HG02763 (cell line): ENCODE data around the gene PCID2.
"Not testable (repeated sequence)": the region's sequence is repeated elsewhere in the genome, so short reads cannot be mapped to it uniquely, and the experiment has no call there.

Source experiments
- ATAC-seq: cut with Tn5 transposase; IDR thresholded peaks from one replicate; pipeline ENCODE4 v1.9.1; 2021; ENCODE audit warnings: mild to moderate bottlenecking, moderate library complexity; ENCODE audit not compliant: unreplicated experiment

PCID2 gene

DNA sequence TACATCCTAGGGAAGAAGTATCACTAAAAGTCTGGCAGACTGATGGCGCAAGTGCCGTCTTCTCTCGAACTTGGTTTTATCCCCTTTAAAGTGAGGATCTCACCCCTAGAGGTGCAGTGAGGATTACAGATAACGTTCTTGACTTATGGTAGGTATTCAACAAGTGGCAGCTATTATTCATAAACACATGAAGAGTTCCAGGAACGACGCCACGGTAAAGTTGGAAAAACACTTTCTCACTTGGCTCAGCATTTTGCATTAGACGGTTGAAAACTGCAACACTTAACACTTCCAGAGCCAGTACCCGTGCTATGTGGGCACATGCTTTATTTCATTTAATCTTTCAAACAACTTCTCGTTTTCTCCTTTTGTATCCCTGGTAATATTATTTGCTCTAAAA lies 41.3 kb downstream of the PCID2 start:
- no peak for ATAC-seq

DNA sequence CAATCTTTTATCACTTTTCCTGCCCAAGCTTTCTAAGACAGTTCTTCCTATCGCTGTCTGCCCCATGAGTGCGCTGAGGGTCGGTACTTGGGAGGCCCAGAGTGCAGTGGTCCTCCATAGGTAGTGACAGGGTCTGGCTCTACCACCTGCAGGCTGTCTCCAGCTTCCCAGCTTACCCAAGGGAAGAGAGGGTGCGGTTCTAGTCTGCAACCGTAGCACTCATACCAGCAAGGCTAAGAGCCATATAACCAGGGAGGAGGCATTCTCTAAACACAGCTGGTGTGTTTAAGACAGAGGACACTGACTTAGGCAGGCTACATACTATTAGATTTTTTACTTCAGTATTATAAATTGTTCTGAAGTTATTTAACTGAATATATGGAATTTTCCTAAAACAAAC lies 41.8 kb downstream of the PCID2 start:
- no peak for ATAC-seq

DNA sequence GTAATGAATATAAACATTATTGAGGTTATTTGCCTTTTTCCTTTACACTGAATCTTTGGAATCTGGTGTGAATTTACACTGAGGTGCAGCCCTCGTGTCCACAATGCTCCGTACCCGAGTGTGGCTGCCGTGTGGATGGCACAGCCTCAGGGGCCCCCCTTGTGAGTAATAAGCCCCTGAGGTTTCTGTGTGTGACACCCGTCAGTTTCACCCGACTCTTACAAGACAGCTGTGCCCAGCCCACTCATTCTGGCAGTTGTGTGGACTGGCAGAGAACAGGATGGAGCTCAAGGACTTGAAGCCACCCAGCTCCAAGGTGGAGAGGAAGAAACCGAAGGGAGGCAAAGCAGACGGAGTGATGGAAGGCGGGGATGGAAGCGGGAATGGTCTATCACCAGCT lies 42.2 kb downstream of the PCID2 start:
- ATAC-seq, result no peak

DNA sequence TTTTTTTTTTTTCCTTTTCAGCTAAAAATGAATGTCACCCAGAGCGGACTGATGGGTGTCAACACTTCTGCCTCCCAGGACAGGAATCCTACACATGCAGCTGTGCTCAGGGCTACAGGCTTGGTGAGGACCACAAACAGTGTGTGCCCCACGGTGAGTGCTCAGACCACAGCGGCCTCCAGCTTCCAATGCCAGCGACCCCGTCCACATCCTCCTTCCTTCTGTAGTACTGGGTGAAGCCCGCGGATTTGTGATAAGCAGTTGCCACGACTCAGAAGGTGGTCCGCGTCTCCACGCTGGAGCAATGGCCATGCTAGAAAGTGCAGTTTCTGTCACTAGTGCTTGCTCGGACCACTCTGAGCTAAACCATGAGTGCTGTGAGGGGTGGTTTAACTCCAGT lies 44.0 kb downstream of the PCID2 start:
- ATAC-seq, result no peak

DNA sequence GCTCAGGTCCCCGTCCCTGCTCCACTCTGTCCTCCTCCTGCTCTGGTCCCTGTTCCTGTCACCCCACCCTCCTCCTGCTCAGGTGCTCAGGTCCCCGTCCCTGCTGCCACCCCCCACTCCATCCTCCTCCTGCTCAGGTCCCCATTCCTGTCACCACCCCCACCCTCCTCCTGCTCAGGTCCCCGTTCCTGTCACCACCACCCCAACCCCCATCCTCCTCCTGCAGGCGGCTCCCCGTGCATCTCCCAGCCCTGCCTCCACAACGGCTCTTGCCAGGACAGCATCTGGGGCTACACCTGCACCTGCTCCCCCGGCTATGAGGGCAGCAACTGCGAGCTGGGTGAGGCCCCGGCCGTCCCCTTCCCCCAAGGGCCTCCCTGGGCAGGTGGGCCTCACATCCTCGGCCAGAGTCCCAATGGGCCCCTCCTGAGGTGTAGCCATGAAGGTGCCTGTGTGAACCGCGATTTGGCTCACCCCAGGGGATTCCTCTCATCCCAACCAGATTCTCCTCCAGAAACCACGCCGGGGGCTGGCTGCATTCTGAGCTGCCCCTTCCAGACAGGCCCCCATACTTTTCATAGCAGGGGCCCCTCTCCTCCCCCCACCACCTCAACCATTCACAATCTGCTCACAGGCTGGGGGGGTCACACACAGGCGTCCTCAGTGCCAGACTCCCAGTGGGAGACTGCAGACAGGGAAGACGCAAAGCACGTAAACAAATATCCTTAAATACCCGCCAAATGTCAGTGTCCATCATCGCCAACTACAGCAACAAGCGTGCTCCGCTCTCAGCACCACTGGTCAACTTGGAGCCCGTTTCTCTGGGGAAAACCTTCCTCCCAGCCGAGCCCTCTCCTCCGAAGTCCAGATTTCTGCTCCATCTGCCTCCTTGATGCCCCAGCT lies 45.4 kb downstream of the PCID2 start:
- no peak for ATAC-seq

DNA sequence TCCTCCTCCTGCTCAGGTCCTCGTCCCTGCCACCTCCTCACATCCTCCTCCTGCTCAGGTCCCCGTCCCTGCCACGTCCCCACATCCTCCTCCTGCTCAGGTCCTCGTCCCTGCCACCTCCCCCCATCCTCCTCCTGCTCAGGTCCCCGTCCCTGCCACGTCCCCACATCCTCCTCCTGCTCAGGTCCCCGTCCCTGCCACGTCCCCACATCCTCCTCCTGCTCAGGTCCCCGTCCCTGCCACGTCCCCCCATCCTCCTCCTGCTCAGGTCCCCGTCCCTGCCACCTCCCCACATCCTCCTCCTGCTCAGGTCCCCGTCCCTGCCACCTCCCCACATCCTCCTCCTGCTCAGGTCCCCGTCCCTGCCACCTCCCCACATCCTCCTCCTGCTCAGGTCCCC lies 46.5 kb downstream of the PCID2 start:
- not testable (repeated sequence) for ATAC-seq

DNA sequence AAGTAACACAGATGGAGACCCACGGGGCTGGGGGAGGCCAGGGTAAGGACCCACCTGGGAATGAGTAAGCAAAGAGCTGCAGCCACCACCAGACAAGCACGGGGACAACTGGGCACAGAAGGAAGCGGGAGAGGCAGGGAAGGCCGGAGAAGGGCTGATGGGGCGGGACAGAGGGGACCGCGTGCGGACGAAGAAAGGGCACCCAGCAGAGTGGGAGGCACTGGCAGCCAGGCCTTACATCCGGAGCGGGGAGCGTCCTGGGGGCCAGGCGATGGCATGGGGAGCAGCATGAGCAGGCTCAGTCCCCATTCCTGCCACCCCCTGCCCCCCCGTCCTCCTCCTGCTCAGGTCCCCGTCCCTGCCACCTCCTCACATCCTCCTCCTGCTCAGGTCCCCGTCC lies 47.0 kb downstream of the PCID2 start:
- no peak for ATAC-seq

DNA sequence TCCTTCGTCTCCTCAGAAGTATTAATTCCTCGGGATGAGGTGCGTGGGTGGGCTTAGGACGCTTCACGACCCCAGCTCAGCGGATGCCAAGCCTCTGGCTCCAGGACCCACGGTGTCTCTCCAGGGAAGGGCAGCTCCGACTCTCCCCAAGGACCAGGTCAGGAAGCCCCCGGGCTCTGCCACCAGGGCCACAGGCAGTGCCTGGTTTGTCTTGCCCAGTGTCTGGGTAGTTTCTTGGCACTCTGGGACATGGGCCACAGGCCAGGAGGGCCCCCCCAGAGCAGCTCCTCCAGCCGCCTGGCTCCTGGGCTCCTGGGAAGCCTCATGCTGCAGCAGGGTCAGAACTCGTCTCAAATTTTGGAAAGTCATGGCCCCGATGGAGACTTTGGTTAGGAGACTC lies 47.5 kb downstream of the PCID2 start:
- ATAC-seq, result no peak

DNA sequence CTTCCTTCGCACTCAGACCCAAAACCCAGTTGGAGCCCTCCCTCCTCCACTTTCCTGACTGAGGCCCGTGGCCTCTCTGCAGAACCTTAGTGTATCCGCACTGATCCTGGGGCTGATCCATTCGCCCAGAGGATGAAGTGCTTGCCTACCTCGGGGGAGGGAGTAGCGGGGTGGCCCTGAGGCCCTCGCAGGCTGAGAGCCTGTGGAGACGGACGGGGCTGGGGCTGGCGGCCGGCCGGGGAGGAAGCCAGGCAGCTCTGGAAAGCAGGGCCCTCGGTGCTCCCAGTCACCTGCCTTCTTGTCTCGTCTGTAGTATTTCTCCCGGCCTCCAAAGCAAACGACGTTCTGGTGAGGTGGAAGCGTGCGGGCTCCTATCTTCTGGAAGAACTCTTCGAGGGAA lies 48.8 kb downstream of the PCID2 start:
- no peak for ATAC-seq

DNA sequence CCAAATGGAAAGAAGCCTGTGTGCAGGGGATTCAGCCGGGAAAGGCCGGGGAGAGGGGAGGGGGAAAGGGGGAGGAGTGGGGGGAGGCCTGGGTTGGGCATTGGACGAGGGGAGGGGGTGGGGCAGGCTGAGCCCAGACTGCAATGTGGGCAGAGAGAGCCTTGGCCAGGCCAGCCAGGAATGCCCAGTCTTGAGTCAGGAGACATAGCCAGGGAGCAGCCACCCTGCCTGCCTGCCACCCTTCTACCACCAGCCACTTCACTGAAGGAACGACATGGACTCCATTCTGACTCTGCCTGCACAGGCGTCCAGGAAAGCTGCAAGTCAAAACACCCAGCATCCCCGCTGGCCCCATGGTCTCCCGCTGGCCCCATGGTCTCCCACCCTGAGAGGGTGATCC lies 49.5 kb downstream of the PCID2 start:
- ATAC-seq, result no peak

DNA sequence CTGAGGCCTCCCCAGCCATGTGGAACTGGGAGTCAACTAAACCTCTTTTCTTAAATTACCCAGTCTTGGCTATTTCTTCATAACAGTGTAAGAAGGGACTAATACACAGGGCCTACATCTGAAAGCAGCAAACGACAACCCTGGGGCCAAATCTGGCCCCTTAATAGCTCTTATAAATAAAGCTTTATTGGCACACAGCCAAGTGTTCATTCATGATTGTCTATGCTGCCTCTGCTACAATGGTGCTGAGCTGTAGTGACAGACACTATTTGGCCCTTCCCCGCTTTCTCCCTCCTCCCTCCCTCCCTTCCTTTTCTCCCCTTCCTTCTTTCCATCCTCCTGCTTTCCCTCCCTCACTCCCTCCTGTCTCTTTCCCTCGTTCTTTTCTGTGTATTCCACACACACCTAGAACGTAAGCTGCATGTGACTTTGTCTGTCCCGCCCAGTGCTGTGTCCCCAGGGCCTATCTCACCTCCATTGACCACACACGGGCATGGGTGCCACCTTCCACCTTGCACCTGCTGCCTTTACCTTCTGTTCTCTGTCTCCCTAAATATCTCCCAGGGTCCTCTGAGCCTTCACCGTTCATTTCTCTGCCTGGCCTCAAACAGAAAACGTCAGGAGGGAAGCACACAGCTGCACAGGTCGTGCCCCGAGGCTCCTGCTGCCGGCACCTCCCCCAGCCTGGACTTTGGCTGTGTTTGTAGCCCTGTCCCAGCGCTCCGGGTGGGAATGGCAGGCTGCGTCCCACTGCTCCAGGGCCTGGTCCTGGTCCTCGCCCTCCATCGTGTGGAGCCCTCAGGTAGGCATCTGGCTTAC lies 50.3 kb downstream of the PCID2 start, which contains the start of gene PROZ:
Gene PROZ, plus strand, starts transcription at position 720 of the 819 bp plus-strand sequence. Its CDS starts 13 bp downstream, at position 733.
- ATAC-seq, result no peak

DNA sequence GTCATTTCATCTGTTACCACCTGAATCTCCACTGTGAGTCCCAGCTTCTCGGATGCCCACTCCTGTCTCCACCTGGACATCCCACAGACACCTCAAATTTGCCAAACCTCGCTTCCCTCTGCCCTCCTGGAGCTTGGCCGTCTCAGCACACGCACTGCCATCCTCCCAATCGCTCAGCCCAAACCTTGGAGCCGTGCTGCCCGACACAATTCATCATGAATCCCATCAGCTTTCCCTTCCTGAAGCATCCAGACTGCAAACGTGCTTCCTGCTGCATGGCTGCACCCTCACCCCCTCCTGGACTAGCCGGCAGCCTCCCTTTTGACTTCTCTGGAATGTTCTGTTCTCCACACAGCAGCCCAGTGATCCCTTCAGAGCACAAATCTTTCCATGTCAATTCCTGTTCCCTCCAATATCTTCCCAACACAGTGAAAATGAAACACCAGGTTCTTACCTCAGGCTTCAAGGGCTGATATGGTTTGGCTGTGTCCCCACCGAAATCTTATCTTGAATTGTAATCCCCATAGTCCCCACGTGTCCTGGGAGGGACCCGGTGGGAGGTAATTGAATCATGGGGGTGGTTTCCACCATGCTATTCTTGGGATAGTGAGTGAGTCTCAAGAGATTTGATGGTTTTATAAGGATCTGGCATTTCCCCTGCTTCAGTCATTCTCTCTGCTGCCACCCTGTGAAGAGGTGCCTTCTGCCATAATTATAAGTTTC lies 51.1 kb downstream of the PCID2 start:
- no peak for ATAC-seq

DNA sequence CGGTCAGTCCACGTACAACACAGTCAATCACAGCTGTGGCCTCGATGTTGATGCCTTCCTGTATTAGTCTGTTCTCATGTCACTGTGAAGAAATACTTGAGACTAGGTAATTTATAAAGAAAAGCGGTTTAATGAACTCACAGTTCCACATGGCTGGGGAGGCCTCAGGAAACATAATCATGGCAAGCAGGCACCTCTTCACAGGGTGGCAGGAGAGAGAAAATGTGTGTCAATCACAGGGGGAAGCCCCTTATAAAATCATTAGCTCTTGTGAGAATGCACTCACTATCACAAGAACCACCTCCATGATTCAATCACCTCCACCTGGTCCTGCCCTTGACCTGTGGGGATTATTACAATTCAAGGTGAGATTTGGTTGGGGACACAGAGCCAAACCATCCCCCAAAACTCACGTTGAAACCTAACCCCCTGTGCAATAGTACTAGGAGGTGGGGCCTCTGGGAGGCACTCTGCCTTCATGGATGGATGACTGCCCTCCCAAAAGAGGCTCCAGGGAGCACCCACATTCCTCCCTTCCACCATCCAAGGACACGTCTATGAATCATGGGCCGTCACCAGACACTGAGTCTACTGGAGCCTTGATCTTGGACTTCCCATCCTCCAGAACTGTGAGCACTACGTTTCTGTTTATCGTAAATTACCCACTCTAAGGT lies 52.4 kb downstream of the PCID2 start:
- ATAC-seq, result no peak

DNA sequence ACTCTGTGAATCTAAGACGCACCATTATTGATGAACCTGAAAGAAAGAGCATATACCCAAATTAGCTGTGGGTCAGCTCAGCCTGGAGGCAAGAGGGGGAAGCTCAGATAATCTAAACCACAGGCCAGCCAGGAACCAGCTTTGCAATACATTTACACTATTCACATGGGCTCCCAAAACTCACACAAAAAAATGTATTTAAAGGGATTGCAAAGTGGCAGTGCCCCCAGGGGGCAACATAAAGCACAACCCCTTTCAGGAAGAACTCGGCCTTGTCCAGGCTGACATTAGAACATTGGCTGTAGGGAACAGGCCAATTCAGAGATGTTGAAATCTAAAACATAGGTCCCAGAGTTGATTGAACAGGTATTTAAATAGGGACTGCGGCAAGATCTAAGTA lies 53.3 kb downstream of the PCID2 start:
- no peak for ATAC-seq

DNA sequence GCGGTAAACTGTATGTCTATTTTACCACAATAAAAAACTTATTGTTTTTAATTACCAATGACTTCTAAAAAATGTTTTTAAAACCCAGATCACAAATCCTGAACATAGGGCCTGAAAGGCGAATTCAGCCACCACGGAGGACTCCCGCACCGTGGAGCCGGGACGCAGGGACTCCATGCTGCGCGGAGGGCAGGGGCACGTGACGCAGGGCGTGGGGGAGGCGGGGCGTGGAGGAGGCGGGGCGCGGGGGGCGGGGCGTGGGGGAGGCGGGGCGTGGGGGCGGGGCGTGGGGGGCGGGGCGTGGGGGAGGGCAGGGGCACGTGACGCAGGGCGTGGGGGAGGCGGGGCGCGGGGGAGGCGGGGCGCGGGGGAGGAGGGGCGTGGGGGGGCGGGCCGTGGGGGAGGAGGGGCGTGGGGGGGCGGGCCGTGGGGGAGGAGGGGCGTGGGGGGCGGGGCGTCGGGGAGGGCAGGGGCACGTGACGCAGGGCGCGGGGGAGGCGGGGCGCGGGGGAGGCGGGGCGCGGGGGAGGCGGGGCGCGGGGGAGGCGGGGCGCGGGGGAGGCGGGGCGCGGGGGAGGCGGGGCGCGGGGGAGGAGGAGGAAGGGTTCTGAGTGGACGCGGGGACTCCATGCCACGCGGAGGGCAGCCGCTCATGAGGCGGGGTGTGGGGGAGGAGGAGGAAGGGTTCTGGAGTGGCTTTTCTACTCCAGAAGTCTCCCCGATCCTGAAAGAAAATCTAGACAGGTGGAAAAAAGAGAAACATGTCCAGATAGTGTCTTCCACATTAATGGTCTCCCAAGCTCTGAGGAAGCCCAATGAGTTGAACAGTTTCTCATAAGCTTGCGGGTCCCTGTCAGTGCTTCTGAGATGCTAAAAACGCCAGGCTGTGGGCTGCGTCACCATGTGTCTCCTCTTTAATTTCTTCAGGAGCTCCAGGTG lies 54.4 kb downstream of the PCID2 start:
- no peak for ATAC-seq

DNA sequence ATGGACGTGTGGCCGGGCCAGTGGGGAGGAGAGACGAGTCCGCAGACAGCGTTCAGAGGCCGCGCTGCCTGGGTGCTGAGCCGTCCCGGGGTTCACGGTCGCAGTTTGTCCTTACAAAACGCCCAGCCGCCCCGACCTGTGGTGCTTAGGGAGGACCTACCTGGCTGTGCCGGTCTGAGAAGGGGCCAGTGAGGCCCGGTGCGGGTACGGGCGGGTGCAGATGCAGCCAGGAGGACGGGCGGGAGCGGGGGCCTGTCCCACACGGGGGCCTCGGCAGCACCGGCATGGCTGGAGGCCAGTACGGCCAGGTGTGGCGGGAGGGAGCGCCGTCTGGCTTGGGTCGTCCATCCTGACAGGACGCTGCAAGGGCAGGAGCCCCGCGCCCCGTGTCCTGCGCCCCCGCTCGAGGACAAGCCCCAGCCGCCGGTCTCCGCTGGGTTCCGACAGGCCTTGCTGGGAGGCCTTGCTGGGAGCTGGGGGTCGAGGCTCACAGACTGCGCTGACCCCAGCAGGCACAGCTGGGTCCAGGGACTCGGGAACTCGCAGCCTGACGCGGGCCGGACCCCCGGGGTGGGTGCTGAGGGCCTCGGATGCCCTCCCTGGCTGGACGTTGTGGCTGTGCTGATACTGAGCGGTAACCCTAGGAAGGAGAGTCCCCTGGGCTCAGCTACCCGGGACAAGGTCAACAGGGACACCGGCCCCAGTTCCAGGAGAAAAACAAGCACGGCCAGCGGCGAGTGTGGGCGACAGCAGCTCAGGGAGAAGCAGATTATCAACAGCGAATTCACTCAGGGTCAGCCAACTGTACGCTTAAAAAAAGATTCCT lies 55.3 kb downstream of the PCID2 start:
- ATAC-seq, result no peak

DNA sequence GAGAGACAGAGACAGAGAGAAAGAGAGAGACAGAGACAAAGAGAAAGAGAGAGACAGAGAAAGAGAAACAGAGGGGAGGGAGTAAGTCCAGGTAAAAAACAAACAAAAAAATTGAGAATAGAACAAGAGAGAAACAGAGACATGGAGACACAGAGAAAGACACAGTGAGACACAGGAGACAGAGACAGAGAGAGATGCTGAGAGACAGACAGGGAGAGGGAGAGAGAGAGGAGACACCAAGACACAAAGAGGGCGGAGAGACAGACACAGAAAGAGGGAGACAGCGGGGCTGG lies 55.8 kb downstream of the PCID2 start:
- ATAC-seq, result no peak

DNA sequence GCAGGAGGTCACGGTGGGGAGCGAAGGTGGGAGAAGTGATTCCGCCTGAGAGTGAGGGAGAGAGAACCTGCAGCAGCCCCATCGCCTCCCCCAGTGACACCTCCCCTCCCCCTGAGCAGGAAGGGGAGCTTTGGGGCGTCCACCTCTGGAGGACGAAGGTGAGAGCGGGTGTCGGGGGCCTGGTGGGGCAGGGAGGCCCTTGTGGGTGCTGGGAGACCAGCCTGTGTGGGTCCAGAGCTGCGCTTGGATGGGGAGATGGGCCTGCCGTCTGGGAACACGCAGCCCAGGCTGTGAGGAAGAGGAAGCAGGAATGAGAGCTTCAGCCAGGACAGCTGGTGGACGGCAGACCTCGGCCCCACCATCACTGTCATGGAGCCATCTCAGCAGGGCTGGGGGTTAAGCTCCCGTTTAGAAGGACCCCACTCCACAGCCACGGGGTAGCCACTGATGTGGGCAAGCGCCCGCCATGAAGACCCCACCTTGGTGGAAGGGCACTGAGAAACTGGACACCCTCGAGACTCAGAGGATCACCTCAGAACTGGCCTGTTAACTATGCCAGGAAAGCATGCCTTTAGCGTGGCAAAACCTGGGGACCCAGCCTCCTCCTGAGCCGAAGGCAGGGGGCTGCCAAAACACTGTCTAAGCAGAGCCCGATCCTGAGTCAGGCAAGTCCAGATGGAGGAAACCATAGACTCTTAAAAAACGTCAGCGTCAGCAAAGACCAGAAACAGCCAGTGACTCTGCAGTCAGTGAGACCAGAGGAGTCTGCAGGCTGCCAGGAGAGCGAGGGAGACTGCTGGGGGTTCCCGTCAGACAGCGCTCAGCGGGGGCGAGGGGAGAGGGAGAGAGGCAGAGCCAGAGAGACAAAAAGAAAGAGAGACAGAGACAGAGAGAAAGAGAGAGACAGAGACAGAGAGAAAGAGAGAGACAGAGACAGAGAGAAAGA lies 56.5 kb downstream of the PCID2 start:
- no peak for ATAC-seq
